GM18499 (cell line): ENCODE results near the gene SETD7.

Experiments used
- ATAC-seq: cut with Tn5 transposase; IDR thresholded peaks from one replicate; pipeline ENCODE4 v1.9.1; 2021; ENCODE audit warnings: moderate number of reproducible peaks; ENCODE audit not compliant: insufficient read depth, unreplicated experiment

The SETD7 gene

GRCh38 chr4:139575072-139575471 is 19.1 kb upstream of the SETD7 start:
- no peak for ATAC-seq

- ATAC-seq: no peak
These were observed 18.6 kb upstream of the SETD7 start for GRCh38 chr4:139574641-139575040.

GRCh38 chr4:139568206-139568955 is 12.4 kb upstream of the SETD7 start:
- no peak for ATAC-seq

GRCh38 chr4:139567159-139567870 is 11.3 kb upstream of the SETD7 start:
- ATAC-seq: no peak

GRCh38 chr4:139564502-139564901 is 8.5 kb upstream of the SETD7 start:
- ATAC-seq: no peak

- no peak for ATAC-seq
These were observed 7.5 kb upstream of the SETD7 start for GRCh38 chr4:139563515-139563914.

GRCh38 chr4:139562839-139563238 is 6.8 kb upstream of the SETD7 start:
- ATAC-seq: no peak

- no peak for ATAC-seq
These were observed 6.2 kb upstream of the SETD7 start for GRCh38 chr4:139562067-139562684.

- no peak for ATAC-seq
These were observed 4.5 kb upstream of the SETD7 start for GRCh38 chr4:139560406-139561104.

GRCh38 chr4:139559687-139560086 is 3.7 kb upstream of the SETD7 start:
- no peak for ATAC-seq

- ATAC-seq: no peak
These were observed 3.1 kb upstream of the SETD7 start for GRCh38 chr4:139559089-139559479.

GRCh38 chr4:139558235-139559088 is 2.4 kb upstream of the SETD7 start:
- ATAC-seq: no peak

- ATAC-seq: no peak
These were observed 1.6 kb upstream of the SETD7 start for GRCh38 chr4:139557556-139558110.

GRCh38 chr4:139556724-139557555 is 921 bp upstream of the SETD7 start:
- no peak for ATAC-seq

GRCh38 chr4:139555705-139556070 is 331 bp downstream of the SETD7 start:
- ATAC-seq: no peak

GRCh38 chr4:139554893-139555704 is 920 bp downstream of the SETD7 start:
- ATAC-seq: no peak

GRCh38 chr4:139554642-139554892 is 1.5 kb downstream of the SETD7 start:
- ATAC-seq: no peak
